Lung (tissue), 16 donors: ENCODE data around the gene NTRK2. TPM values are rescaled to one million over a fixed set of nuclear protein-coding genes. Genes with fewer than 3 reads are reported as not detected.
A peak's percentile ranks its signal among the peaks of the same experiment; 100 is the strongest.

ENCODE experiments used
- ATAC-seq: fragments of 200-7000 bp; cut with Tn5 transposase; one replicate; pipeline ENCODE4 v1.9.1; 2020; ENCODE audit warnings: moderate number of reproducible peaks; ENCODE audit not compliant: insufficient read depth, low FRiP score
- DNase-seq, 3 donors: peaks; one replicate each; pipeline ENCODE4 v3.0.0-alpha.2; 2013 to 2017
- H3K27ac ChIP-seq, 2 donors: one replicate each; pipeline ENCODE4 v1.5.1; 2013; ENCODE audit warnings: mild to moderate bottlenecking in 2 of 2, moderate library complexity in 2 of 2, control low read depth in 1 of 2, inconsistent platforms in 1 of 2, low read depth in 1 of 2, low read length in 1 of 2
- H3K27me3 ChIP-seq, 3 donors: one replicate each; pipeline ENCODE4 v1.5.1; 2013; ENCODE audit warnings: low read length in 2 of 3; ENCODE audit not compliant: control insufficient read depth in 3 of 3, insufficient read depth in 3 of 3
- H3K36me3 ChIP-seq, 4 donors: one replicate each; pipeline ENCODE4 v1.5.1; 2013; ENCODE audit warnings: low read length in 4 of 4, mild to moderate bottlenecking in 1 of 4, moderate library complexity in 1 of 4; ENCODE audit not compliant: control insufficient read depth in 4 of 4, insufficient read depth in 4 of 4
- H3K4me1 ChIP-seq, 5 donors: one replicate each; pipeline ENCODE4 v1.5.1; 2013; ENCODE audit warnings: low read length in 5 of 5, mild to moderate bottlenecking in 2 of 5, moderate library complexity in 1 of 5; ENCODE audit not compliant: control insufficient read depth in 5 of 5, insufficient read depth in 5 of 5
- H3K4me3 ChIP-seq: one replicate; pipeline ENCODE4 v1.5.1; 2013; ENCODE audit warnings: mild to moderate bottlenecking, control low read depth, moderate library complexity
- H3K9ac ChIP-seq, 2 donors: one replicate each; pipeline ENCODE4 v1.5.1; 2013; ENCODE audit warnings: low read length in 2 of 2, control low read depth in 1 of 2; ENCODE audit not compliant: insufficient read depth in 1 of 2
- H3K9me3 ChIP-seq, 4 donors: one replicate each; pipeline ENCODE4 v1.5.1; 2013; ENCODE audit warnings: low read length in 3 of 4, mild to moderate bottlenecking in 1 of 4, moderate library complexity in 1 of 4; ENCODE audit not compliant: control insufficient read depth in 4 of 4, insufficient read depth in 3 of 4
- WGBS, 2 donors: extraction: QIAGEN DNeasy Blood & Tissue Kit; methylation state at CpG; one replicate each; pipeline ENCODE4 v1.1.7; 2013; 5-methylcytosine and 5-hydroxymethylcytosine counted together
- long read RNA-seq, 5 donors: transcript quantifications; one replicate each; lab custom pipeline, GENCODE V29; 2026
- polyA plus RNA-seq, 2 donors: library from polyadenylated mRNA; stranded (reverse); fragments of 200-250 nt; gene quantifications; one replicate each; pipeline ENCODE4 v1.2.1, GENCODE V29; 2013
- total RNA-seq, 2 donors: library from RNA; depleted of rRNA in 1 of 2; stranded (reverse); fragments of >200 nt in 1 of 2; gene quantifications; one replicate each; pipeline ENCODE4 v1.2.1, GENCODE V29; 2014 to 2021
- TF ChIP-seq, protein P1 (sequence below): IDR thresholded peaks from 2 replicates; pipeline ENCODE4 v1.5.1; 2012; ENCODE audit warnings: mild to moderate bottlenecking; ENCODE audit errors: control extremely low read depth, extremely low read depth
- donor health status: control.
- donor health status: control.
- donor health status: Bipolar disorder and iron deficiency.
- donor health status: healthy.
- donor health status: DM: yes; HTN: yes; CAD: no.

The NTRK2 gene
- total RNA-seq (10 to 100 TPM in 1 of 2 donors, 1 to 10 TPM in 1; 6.2 to 14.4 TPM), polyA plus RNA-seq (under 1 TPM; 0.33 to 0.50 TPM)
- long read RNA-seq, donor 1, result 0 reads
- long read RNA-seq, donor 2, result 0 reads
- long read RNA-seq, donor 3, result 0 reads
- long read RNA-seq, donor 4, result 0 reads
- long read RNA-seq, donor 5, result 0 reads

DNA sequence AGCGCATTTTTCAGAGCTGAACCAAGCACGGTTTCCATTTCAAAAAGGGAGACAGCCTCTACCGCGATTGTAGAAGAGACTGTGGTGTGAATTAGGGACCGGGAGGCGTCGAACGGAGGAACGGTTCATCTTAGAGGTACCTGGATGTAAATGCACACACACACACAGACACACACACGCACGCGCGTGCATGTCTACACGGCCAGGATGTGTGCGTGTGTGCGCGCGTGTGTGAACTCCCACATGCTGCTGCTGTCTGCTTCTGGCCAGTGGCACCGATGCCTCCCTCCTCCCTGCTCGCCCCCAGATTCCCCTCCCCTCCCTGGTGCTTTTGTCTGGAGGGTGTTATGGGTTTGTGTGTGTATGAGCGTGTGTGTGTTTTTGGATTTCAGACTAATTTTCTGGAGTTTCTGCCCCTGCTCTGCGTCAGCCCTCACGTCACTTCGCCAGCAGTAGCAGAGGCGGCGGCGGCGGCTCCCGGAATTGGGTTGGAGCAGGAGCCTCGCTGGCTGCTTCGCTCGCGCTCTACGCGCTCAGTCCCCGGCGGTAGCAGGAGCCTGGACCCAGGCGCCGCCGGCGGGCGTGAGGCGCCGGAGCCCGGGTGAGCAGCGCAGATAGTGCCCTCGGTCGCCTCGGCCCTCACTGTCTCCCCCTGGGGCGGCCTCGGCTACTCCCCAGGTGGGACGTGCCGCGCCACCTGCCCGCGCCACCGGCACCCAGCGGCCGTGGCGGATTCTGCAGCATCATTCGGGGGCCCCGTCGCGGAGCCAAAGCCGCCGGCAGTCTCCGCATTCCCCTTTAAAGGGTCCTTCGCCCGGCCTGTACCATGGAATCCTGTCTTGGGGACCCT, at the start of gene NTRK2:
TSS of gene NTRK2 (plus strand) at position 442 of the 850 bp plus-strand sequence. CDS start 1,020 bp downstream, outside the sequence.
- Histone ChIP-seq H3K9ac (no peak within 1 kb of the TSS), H3K4me1 (peaks cover 0 to 31% (median 13%) of the 10 kb centered on the region in 5 donors), H3K36me3 (no peaks in the 10 kb centered on the region), H3K4me3 (peak within 1 kb of the TSS; percentile 41), H3K27ac (no peak within 1 kb of the TSS), H3K27me3 (peaks cover 4 to 72% (median 64%) of the 10 kb centered on the region in 3 donors), H3K9me3 (no peaks in the 10 kb centered on the region)
- DNase-seq, result peak; percentile 23 to 37 (median 26)
- ATAC-seq, result peak; percentile 37
- WGBS, 2 donors, result 0 to 1% methylated on average over 60 to 69 of the region's 69 CpGs
- TF ChIP-seq, protein P1, sequence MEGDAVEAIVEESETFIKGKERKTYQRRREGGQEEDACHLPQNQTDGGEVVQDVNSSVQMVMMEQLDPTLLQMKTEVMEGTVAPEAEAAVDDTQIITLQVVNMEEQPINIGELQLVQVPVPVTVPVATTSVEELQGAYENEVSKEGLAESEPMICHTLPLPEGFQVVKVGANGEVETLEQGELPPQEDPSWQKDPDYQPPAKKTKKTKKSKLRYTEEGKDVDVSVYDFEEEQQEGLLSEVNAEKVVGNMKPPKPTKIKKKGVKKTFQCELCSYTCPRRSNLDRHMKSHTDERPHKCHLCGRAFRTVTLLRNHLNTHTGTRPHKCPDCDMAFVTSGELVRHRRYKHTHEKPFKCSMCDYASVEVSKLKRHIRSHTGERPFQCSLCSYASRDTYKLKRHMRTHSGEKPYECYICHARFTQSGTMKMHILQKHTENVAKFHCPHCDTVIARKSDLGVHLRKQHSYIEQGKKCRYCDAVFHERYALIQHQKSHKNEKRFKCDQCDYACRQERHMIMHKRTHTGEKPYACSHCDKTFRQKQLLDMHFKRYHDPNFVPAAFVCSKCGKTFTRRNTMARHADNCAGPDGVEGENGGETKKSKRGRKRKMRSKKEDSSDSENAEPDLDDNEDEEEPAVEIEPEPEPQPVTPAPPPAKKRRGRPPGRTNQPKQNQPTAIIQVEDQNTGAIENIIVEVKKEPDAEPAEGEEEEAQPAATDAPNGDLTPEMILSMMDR, result no peak

DNA sequence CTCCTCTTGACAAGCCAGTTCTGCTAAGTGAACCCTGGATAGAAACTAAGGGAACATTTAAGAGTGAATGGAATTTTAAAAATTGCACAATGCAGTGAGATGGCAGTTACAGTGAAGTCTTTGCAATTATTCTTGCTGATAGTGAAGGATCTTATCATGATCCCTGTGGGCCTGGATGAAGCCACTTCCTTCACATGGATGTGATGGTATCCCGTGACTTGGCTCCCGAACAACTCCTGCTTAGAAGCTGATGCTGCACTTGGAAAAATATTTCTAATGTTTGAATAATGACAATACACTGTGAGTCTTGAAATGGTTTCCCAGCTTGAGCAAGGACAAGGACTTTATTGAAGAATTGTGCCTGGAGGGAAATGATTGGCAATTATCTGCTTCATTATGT, 49.2 kb upstream of the NTRK2 start:
- TF ChIP-seq, protein P1, result no peak
- H3K27ac ChIP-seq, result no peak overlapping the region
- ATAC-seq (no peak), DNase-seq (peak in 1 of 3 donors; percentile 5)
- no peaks in the 10 kb centered on the region for H3K36me3 ChIP-seq
- H3K4me3 ChIP-seq, result no peak overlapping the region
- 77 to 92% methylated on average over 2 of the region's 2 CpGs for WGBS, 2 donors
- H3K9ac ChIP-seq, result no peak overlapping the region
- H3K9me3 ChIP-seq, result no peaks in the 10 kb centered on the region
- H3K27me3 ChIP-seq, result no peaks in the 10 kb centered on the region
- H3K4me1 ChIP-seq, result no peaks in the 10 kb centered on the region

GRCh38 chr9:84621811-84622210, 47.7 kb upstream of the NTRK2 start:
- H3K27me3 ChIP-seq, result no peaks in the 10 kb centered on the region
- no peaks in the 10 kb centered on the region for H3K36me3 ChIP-seq
- H3K4me3 ChIP-seq, result no peak overlapping the region
- H3K4me1 ChIP-seq, result no peaks in the 10 kb centered on the region
- H3K9ac ChIP-seq, result no peak overlapping the region
- 90 to 94% methylated on average over 2 of the region's 2 CpGs for WGBS, 2 donors
- H3K27ac ChIP-seq, result no peak overlapping the region
- DNase-seq (no peak), ATAC-seq (no peak)
- no peaks in the 10 kb centered on the region for H3K9me3 ChIP-seq
- TF ChIP-seq, protein P1, result no peak
